Measurements from ENCODE around the gene TREH.

TREH gene

DNA sequence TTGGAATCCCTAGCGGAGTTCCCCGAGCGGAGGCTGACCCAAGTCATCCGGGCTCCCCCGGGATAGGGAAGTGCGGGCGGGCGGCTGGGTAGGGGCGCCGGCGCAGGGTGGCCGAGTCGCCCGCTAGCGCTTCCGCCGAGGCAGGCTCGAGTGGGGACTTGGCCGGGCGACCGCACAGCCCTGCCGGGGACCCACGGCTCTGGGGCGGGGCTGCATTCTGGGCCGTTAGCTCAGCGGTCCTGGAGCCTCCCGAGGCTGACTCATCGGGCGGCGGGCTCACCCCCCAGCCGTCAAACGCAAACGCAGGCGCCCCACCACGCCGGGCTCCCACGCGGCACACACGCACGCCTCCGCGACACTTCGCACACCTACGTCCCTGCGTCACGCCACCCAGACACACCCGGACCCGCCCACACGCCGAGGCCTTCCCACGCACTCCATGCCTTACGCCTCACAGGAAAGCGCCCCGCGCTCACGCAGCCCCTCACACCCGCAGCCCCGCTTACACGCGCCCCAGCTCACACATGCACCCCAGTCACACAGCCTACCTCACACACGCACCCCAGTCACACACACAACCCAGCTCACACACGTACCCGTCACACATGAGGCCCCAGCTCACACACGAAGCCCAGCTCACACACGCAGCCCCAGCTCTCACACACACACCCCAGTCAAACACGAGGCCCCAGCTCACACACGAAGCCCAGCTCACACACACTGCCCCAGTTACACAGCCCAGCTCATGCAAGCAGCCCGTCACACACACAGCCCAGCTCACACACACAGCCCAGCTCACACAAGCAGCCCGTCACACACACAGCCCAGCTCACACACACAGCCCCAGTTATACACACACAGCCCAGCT, 70.9 kb downstream of the TREH start:
- FAIRE-seq = no peak

DNA sequence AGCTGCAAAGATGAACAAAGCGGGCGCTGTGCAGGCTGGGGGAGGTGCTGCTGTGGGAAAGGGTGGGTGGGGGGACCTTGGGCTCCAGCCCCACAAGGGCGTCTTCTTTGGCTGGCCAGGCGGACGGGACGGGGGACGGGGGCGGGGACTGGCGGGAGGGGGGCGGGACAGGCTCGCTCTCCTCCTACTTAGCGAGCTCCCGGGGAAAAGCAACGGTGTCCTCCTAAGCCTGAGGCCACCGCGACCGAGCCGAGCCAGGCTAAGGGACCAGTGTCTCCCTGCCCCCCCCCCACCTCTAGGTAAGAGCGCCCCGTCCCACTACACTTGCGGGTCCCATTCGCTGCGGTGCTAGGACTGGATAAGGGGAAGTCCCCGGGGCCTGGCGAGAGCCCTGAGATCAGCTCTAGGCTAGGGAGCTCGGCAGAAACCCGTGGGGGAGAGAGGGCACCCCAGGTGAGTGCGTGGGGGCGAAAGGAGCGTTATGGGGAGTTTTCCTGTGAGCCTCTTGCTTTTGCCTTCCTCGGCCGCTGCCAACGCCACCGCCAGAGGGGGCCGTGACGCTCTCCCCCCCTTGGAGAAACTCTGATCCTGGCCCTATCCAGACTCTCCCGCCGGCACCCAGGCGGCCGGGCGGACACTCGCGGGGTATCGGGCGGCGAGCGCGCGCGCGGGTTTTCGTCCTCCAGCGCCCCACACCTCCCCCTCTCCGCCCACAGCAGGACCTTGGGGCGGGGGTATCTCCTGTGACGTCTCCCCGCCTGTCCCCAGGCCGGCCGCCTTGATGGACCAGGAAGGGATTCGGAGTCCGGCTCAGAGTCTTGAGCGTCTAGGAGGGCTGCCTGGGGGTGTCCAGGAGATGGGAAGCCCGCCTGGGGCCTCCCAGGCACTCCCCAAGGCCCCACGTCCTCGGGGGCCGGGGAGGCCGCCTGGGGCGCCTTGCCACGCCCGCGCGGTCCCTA, 71.8 kb downstream of the TREH start, which contains the start of gene PHLDB1:
Gene PHLDB1, plus strand, starts transcription at position 215 of the 959 bp plus-strand sequence. CDS start 6,222 bp downstream, outside the sequence.
- no peak for FAIRE-seq

All from G401.6 (cell line).